ENCODE results near the gene SLC6A17.

SLC6A17 gene

GRCh38 chr1:110150330-110151174 is at the start of gene SLC6A17:
TSS of gene SLC6A17 (plus strand) at chr1:110150494. CDS start at chr1:110166930, 16,436 bp downstream.
- DNase-seq, result no peak

- DNase-seq, result no peak
Measured at GRCh38 chr1:110102081-110102480, 48.2 kb upstream of the SLC6A17 start.

GRCh38 chr1:110106013-110106941 is 44.0 kb upstream of the SLC6A17 start:
- no peak for DNase-seq

- no peak for DNase-seq
Measured at GRCh38 chr1:110107867-110108469, 42.3 kb upstream of the SLC6A17 start.

- DNase-seq, result no peak
Measured at GRCh38 chr1:110111081-110111480, 39.2 kb upstream of the SLC6A17 start.

GRCh38 chr1:110112143-110112542 is 38.2 kb upstream of the SLC6A17 start, which contains the start of gene UBL4B:
TSS of gene UBL4B (plus strand) at chr1:110112443. CDS start at chr1:110112535, 92 bp downstream.
- no peak for DNase-seq

- DNase-seq, result no peak
Measured at GRCh38 chr1:110112656-110113055, 37.6 kb upstream of the SLC6A17 start.

- DNase-seq, result no peak
Measured at GRCh38 chr1:110113551-110113950, 36.7 kb upstream of the SLC6A17 start.

- DNase-seq, result no peak
Measured at GRCh38 chr1:110114173-110114572, 36.1 kb upstream of the SLC6A17 start.

- no peak for DNase-seq
Measured at GRCh38 chr1:110114784-110115183, 35.5 kb upstream of the SLC6A17 start.

GRCh38 chr1:110118636-110119396 is 31.5 kb upstream of the SLC6A17 start:
- DNase-seq, result no peak

- DNase-seq, result no peak
Measured at GRCh38 chr1:110119843-110120242, 30.5 kb upstream of the SLC6A17 start.

- no peak for DNase-seq
Measured at GRCh38 chr1:110120960-110121561, 29.2 kb upstream of the SLC6A17 start.

GRCh38 chr1:110123224-110123623 is 27.1 kb upstream of the SLC6A17 start:
- DNase-seq, result no peak

- DNase-seq, result no peak
Measured at GRCh38 chr1:110125810-110126209, 24.5 kb upstream of the SLC6A17 start.

- no peak for DNase-seq
Measured at GRCh38 chr1:110130113-110130591, 20.1 kb upstream of the SLC6A17 start.

GRCh38 chr1:110130989-110131388 is 19.3 kb upstream of the SLC6A17 start:
- no peak for DNase-seq

GRCh38 chr1:110132682-110133081 is 17.6 kb upstream of the SLC6A17 start:
- no peak for DNase-seq

- no peak for DNase-seq
Measured at GRCh38 chr1:110133436-110133835, 16.9 kb upstream of the SLC6A17 start.

- no peak for DNase-seq
Measured at GRCh38 chr1:110134050-110134595, 16.2 kb upstream of the SLC6A17 start.

GRCh38 chr1:110135246-110135645 is 15.0 kb upstream of the SLC6A17 start:
- DNase-seq, result no peak

Measured in activated CD4-positive, CD25-positive, alpha-beta regulatory T cell (primary cell).